Stimulated activated CD4-positive, alpha-beta T cell treated with anti-CD3 and anti-CD28 coated beads, Interleukin-2, amount 100 ng/mL, for 24 hours (primary cell): ENCODE data around the gene PLCZ1.
"Not testable (repeated sequence)": the region's sequence is repeated elsewhere in the genome, so short reads cannot be mapped to it uniquely, and the experiment has no call there.

Experiments used
- DNase-seq, 2 donors: peaks; one replicate each; pipeline ENCODE4 v3.0.0-alpha.2; 2020

Gene PLCZ1

DNA sequence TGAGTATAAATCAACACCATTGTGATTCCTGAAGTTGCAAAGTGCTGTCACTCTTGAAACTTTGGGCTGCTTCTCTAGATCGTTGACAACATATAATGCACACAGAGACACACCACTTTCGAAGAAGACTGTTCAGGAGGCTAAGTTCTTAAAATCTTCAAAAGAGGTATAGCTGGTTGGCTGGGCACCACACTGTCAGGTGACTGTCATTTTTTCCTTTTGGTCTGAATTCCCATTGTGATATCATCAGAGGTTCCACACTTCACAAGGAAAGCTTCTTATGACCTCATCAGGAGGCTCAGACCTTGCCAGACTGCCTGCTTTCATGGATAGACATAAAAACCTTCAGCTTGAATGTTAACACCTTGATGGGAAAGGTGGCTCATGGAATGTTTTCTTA is at the start of gene PLCZ1, which contains the start of gene CAPZA3:
Gene PLCZ1, minus strand, starts transcription at position 194 of the 400 bp plus-strand sequence. CDS start 641 bp downstream, outside the sequence.
Gene CAPZA3, plus strand, starts transcription at position 301 of the 400 bp plus-strand sequence. CDS start 150 bp downstream, outside the sequence.
- DNase-seq: no peak

DNA sequence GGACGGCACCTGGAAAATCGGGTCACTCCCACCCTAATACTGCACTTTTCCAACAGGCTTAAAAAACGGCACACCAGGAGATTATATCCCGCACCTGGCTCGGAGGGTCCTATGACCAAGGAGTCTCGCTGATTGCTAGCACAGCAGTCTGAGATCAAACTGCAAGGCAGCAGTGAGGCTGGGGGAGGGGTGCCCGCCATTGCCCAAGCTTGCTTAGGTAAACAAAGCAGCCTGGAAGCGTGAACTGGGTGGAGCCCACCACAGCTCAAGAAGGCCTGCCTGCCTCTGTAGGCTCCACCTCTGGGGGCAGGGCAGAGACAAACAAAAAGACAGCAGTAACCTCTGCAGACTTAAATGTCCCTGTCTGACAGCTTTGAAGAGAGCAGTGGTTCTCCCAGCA is 47.7 kb upstream of the PLCZ1 start:
- not testable (repeated sequence) for DNase-seq

DNA sequence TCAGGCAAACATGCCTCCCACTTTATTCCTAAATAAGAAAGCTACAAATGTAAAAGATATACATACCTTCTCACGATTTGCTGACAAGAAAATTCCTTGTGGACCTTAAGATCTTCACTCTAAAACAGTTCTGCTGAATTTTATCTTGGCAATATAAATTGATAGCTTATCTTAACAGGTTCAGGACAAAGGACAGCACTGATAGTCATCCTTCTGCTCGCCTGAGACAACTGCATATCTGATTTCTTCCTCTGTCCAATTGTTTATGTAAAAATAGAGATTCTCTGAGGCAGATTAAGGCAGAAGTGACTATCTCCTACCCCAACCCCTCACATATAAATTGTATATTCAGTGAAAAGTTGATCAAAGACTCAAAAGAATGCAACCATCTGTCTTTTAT is 45.0 kb upstream of the PLCZ1 start:
- no peak for DNase-seq

GRCh38 chr12:18766479-18766878 is 28.7 kb upstream of the PLCZ1 start:
- DNase-seq: not testable (repeated sequence)

- DNase-seq: no peak
These were observed 17.5 kb upstream of the PLCZ1 start for GRCh38 chr12:18755341-18755740.

DNA sequence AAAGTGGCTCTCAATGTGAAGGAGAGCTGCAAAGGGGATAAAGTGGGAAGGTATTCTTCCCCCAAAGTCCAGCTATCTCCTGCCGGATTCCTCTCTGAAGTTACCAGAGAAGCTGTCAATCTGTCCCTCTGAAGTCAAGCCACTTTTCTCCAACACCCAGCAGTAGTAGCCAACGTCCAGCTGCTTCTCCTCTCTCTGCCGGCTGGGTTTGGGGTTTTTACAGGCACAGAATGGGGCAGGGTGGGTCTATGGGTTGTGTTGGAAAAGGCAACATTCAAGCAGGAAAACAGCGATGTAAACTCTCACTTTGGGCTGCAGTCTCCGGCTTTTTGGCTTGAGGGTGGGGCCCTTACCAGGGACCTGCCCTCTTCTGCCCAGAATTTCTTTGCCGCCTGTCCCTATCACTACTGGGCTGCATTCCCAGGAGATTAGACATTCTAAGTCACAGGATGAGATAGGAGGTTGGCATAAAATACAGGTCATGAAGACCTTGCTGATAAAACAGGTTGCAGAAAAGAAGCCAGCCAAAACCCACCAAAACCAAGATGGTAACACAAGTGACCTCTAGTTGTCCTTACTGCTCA is 16.4 kb upstream of the PLCZ1 start:
- no peak for DNase-seq

DNA sequence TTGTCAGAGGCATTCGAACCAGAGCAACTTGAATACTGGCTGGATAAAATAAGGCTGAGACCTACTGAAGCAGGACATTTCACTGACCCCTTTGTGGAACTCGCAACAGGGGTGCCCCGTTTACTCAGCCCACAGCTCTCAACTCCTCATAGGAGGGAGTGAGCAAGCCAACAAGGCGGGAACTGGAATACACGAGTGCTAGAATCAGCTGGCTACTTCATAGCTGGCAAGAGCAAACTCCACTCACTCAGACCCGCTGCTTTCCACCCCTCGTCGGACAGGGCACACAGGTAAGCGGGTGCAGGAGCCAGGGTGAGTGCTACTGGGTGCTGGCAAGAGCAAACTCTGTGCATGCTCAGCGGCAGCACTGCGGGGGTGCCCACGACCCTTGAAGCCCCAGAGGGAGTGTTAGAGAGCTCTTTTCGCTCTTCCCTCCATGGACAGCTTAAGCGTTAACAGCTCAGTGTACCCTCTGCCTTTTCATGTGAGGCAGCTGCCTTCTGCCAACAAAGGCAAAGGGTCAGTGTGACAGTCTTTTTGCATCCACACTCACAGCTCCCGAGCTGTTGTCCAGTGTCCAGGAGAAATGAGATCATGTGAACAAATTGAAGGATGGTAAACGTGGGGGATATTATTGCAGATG is 15.8 kb upstream of the PLCZ1 start:
- DNase-seq: no peak

- no peak for DNase-seq
These were observed 15.1 kb upstream of the PLCZ1 start for GRCh38 chr12:18752947-18753346.

DNA sequence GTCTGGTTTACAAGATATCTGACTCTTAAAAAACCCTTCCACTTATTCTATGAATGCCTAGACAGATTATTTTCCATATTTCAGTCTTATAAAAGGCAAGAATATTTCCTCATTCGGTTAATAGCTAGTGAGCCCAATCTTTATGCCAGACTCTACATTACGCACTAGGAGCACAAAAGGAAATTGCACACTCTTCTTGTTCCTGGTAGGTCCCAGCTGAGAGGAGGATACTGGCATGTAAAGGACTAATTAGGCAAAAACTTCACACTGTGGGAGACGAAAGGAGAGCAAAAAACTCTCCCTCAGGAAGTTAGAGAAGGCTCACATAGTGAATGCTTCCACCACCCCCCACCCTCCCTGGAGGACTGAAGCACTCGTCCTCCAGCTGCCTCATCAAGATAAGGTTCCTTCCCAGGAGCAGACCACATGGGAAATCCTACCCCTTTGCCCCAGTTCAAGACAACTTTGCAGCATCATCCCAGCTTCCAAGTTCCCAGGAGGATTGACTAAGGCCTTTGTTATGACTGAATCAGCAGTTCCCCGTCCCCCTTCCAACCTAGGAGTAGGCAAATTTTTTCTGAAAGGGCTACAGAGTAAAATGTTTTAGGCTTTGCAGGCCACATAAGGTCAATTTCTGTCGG is 14.6 kb upstream of the PLCZ1 start:
- no peak for DNase-seq

DNA sequence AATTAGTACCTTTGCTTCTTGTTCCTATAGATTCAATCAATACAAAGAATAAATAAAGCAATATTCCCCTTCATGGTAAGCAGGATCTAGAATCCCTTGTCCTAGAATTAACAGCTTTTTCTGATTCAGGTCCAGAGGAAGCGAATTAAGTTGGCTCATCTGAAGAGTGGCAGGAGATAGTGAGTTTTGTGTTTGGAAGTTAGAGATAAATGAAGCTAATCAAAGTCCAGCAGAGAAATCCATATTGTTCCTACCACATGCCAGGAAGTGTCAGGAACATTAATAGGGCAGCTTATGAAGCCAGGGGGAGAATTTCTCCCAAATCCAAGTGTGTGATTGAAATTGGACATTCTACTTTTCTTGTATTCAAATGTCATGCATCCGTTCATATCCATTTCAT is 14.1 kb upstream of the PLCZ1 start:
- no peak for DNase-seq

DNA sequence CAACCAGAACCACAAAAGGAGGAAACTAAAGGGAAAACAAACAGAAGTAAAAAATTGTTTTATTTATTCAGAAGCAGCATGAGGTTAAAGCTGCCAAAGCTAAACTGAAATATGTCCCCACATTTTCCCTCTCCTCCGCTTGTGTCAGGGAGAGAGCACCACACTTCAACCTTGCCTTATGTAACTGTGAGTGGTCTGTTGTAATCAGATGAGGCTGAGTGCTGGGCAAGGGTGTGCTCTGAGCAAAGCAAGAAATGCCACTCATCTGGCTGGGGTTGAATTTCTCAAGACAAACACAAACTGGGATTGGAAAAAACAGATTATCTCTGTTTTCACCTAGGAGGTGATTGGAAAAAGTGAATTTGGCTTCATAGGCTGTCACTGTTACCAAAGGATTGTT is 12.3 kb upstream of the PLCZ1 start:
- no peak for DNase-seq

- no peak for DNase-seq
These were observed 11.7 kb upstream of the PLCZ1 start for GRCh38 chr12:18749386-18749957.

- DNase-seq: no peak
These were observed 10.1 kb upstream of the PLCZ1 start for GRCh38 chr12:18747895-18748294.

GRCh38 chr12:18731156-18731555 is 6.7 kb downstream of the PLCZ1 start:
- no peak for DNase-seq

GRCh38 chr12:18723752-18724151 is 14.1 kb downstream of the PLCZ1 start:
- DNase-seq: no peak

- DNase-seq: no peak
These were observed 16.4 kb downstream of the PLCZ1 start for GRCh38 chr12:18721452-18721851.

- DNase-seq: no peak
These were observed 17.1 kb downstream of the PLCZ1 start for GRCh38 chr12:18720690-18721089.

DNA sequence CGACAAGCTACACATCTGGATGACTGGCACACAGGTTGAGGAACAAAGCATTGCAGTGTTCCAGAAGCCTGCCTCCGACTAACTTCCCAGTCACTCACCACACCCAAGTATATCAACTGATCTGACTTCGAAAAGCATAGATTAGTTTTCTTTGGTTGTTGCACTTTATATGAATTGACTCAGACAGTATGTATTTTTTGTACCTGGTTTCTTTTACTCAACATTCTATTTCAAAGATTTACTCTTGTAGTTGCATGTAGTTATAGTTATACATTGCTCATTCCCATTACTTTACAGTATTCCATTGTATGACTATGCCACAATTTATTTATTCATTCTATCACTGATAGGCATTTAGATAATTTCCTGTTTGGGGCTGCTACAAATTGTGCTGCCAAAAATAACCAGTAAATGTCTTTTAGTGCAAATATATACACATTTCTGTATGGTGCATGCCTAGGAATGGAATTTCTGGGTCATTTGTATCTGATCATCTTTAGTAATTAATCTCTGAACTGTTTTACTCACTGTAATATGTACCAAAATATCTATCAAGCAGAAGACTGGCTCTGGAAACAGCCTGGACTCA is 17.8 kb downstream of the PLCZ1 start:
- DNase-seq: no peak

DNA sequence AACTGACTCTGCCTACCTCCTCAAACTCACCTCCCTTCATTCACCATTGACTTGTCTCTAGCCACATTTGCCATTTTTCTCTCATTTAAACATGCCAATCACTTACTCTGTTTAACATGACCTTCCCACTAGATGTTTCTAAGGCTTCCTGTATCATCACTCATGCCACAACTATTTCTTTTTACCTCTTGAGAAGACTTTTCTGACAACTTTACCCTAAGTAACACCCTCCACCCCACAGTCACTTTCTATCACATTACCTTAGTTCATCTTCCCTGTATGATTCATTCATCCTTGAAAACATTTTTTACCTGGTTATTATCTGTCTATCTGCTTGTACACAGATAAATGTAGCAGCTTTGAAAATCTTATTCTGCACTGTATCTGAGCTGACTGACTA is 19.4 kb downstream of the PLCZ1 start:
- DNase-seq: no peak

GRCh38 chr12:18716236-18716635 is 21.6 kb downstream of the PLCZ1 start:
- DNase-seq: no peak

- DNase-seq: no peak
These were observed 31.0 kb downstream of the PLCZ1 start for GRCh38 chr12:18706798-18707197.

- DNase-seq: no peak
These were observed 33.9 kb downstream of the PLCZ1 start for GRCh38 chr12:18703911-18704310.

DNA sequence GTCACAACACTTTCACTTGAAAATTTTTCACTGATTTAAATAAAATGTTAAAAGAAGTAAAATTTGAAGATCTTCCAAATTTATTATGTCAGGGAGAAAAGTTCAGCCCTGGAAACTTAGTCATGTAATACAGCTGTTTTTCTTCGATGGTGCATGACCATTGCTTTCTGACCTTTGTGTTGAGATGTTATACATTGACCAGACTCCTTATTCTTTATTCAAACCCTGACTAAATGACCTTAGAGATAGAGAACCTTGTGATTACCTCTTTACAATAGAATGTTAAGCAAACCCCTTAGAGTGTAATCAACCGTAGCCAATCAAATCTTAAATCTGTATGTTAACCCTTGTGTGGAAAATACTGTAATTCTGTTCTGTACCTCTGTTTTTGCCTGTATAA is 34.5 kb downstream of the PLCZ1 start:
- no peak for DNase-seq

GRCh38 chr12:18700271-18700670 is 37.5 kb downstream of the PLCZ1 start:
- DNase-seq: no peak
